HEK293T (cell line): ENCODE data around the gene AGBL4.

Source experiments
- BHLHE40 ChIP-seq: fragments of 450-650 bp; IDR thresholded peaks from 2 replicates; pipeline ENCODE4 v1.6.1; 2016; ENCODE audit warnings: mild to moderate bottlenecking, moderate library complexity, borderline replicate concordance
- FOXM1 ChIP-seq: fragments of 450-650 bp; IDR thresholded peaks from 2 replicates; pipeline ENCODE4 v1.6.1; 2017; ENCODE audit warnings: mild to moderate bottlenecking, borderline replicate concordance
- LEF1 ChIP-seq: fragments of 450-650 bp; IDR thresholded peaks from 2 replicates; pipeline ENCODE4 v1.6.1; 2017; ENCODE audit warnings: mild to moderate bottlenecking, borderline replicate concordance
- SP1 ChIP-seq: fragments of 450-650 bp; IDR thresholded peaks from 2 replicates; pipeline ENCODE4 v1.6.1; 2017
- ZNF384 ChIP-seq: fragments of 450-650 bp; IDR thresholded peaks from 2 replicates; pipeline ENCODE4 v1.6.1; 2016

GRCh38 chr1:48830715-48831114, 1193.0 kb downstream of the AGBL4 start:
- TF ChIP-seq ZNF384 (no peak), FOXM1 (no peak), BHLHE40 (no peak), LEF1 (no peak), SP1 (no peak)
